ENCODE results near the gene ABI3BP. TPM values are rescaled to one million over a fixed set of nuclear protein-coding genes. Genes with fewer than 3 reads are reported as not detected.

ABI3BP gene
- 10 to 100 TPM; 16.4 to 34.6 TPM for total RNA-seq

GRCh38 chr3:100993309-100993708, at the start of gene ABI3BP:
TSS of gene ABI3BP (minus strand) at chr3:100993421. CDS start at chr3:100993384, 37 bp downstream.
- Histone ChIP-seq H3K4me3 (peak within 1 kb of the TSS; percentile 23), H3K27ac (peak within 1 kb of the TSS; percentile 42), H3K9me3 (no peaks in the 10 kb centered on the region), H3K27me3 (no peaks in the 10 kb centered on the region), H3K9ac (ENCODE audit: low read depth in 2 of 2, low read length in 2 of 2) (peak within 1 kb of the TSS in 1 of 2 donors; percentile 51), H3K36me3 (no peaks in the 10 kb centered on the region), H3K4me1 (no peaks in the 10 kb centered on the region)
- peak; percentile 67 for DNase-seq
- intact Hi-C loops (cut with DNase I), result no loop called here
- no peak for TF ChIP-seq CTCF (IDR thresholded peaks at IDR 0.05)

- no peaks in the 10 kb centered on the region for H3K36me3 ChIP-seq
- H3K4me1 ChIP-seq, result no peaks in the 10 kb centered on the region
- H3K27me3 ChIP-seq, result no peaks in the 10 kb centered on the region
- no peak for TF ChIP-seq CTCF (IDR thresholded peaks at IDR 0.05)
- H3K27ac ChIP-seq, result no peak overlapping the region
- intact Hi-C loops (cut with DNase I), result no loop called here
- no peaks in the 10 kb centered on the region for H3K9me3 ChIP-seq
- H3K4me3 ChIP-seq, result no peak overlapping the region
- H3K9ac ChIP-seq (ENCODE audit: low read depth in 2 of 2, low read length in 2 of 2), result no peak overlapping the region
- no peak for DNase-seq
Measured at GRCh38 chr3:101039285-101039684, 46.1 kb upstream of the ABI3BP start.

- no peak for TF ChIP-seq CTCF (IDR thresholded peaks at IDR 0.05)
- intact Hi-C loops (cut with DNase I), result no loop called here
- H3K27ac ChIP-seq, result no peak overlapping the region
- no peaks in the 10 kb centered on the region for H3K36me3 ChIP-seq
- no peak overlapping the region for H3K4me3 ChIP-seq
- no peaks in the 10 kb centered on the region for H3K9me3 ChIP-seq
- H3K9ac ChIP-seq (ENCODE audit: low read depth in 2 of 2, low read length in 2 of 2), result no peak overlapping the region
- H3K4me1 ChIP-seq, result no peaks in the 10 kb centered on the region
- DNase-seq, result no peak
- H3K27me3 ChIP-seq, result no peaks in the 10 kb centered on the region
Measured at GRCh38 chr3:101038880-101039279, 45.7 kb upstream of the ABI3BP start.

GRCh38 chr3:101038393-101038792, 45.2 kb upstream of the ABI3BP start:
- intact Hi-C loops (cut with DNase I), result no loop called here
- no peak overlapping the region for H3K27ac ChIP-seq
- H3K9ac ChIP-seq (ENCODE audit: low read depth in 2 of 2, low read length in 2 of 2), result no peak overlapping the region
- H3K36me3 ChIP-seq, result no peaks in the 10 kb centered on the region
- H3K4me1 ChIP-seq, result no peaks in the 10 kb centered on the region
- H3K4me3 ChIP-seq, result no peak overlapping the region
- H3K9me3 ChIP-seq, result no peaks in the 10 kb centered on the region
- no peaks in the 10 kb centered on the region for H3K27me3 ChIP-seq
- TF ChIP-seq CTCF (IDR thresholded peaks at IDR 0.05), result no peak
- no peak for DNase-seq

- intact Hi-C loops (cut with DNase I), result no loop called here
Measured at GRCh38 chr3:101037613-101038012, 44.4 kb upstream of the ABI3BP start.

More at GRCh38 chr3:101037613-101038012, 44.4 kb upstream of the ABI3BP start:
- Histone ChIP-seq H3K36me3 (no peaks in the 10 kb centered on the region), H3K27ac (no peak overlapping the region), H3K27me3 (no peaks in the 10 kb centered on the region), H3K4me3 (no peak overlapping the region), H3K9me3 (no peaks in the 10 kb centered on the region), H3K4me1 (no peaks in the 10 kb centered on the region), H3K9ac (ENCODE audit: low read depth in 2 of 2, low read length in 2 of 2) (no peak overlapping the region)
- TF ChIP-seq CTCF (IDR thresholded peaks at IDR 0.05), result no peak
- DNase-seq, result no peak

All from colonic mucosa (tissue), 4 donors.